Thyroid gland (tissue), 4 donors: ENCODE measurements around the gene B4GALT5. TPM values are rescaled to one million over a fixed set of nuclear protein-coding genes. Genes with fewer than 3 reads are reported as not detected.

Source experiments
- DNase-seq, 2 donors: peaks; one replicate each; pipeline ENCODE4 v3.0.0-alpha.2; 2019
- H3K27ac ChIP-seq, 3 donors: fragments of 200-600 bp; sonication (generic); 1 replicate in 2 of 3; 2 replicates in 1 of 3; pipeline ENCODE4 v1.5.1; 2016 to 2019; ENCODE audit warnings: mild to moderate bottlenecking in 1 of 3, moderate library complexity in 1 of 3
- H3K27me3 ChIP-seq: fragments of 200-600 bp; sonication (generic); one replicate; pipeline ENCODE4 v1.5.1; 2019
- H3K36me3 ChIP-seq, 2 donors: fragments of 200-600 bp; sonication (generic); one replicate each; pipeline ENCODE4 v1.5.1; 2016 to 2019
- H3K4me1 ChIP-seq, 2 donors: fragments of 200-600 bp; sonication (generic); one replicate each; pipeline ENCODE4 v1.5.1; 2017 to 2019
- H3K4me3 ChIP-seq, 3 donors: fragments of 200-600 bp; sonication (generic); replicated peaks in 1 of 3; 1 replicate in 2 of 3; 2 replicates in 1 of 3; pipeline ENCODE4 v1.5.1; 2016; ENCODE audit warnings: mild to moderate bottlenecking in 1 of 3
- H3K9me3 ChIP-seq: fragments of 200-600 bp; sonication (generic); one replicate; pipeline ENCODE4 v1.5.1; 2017
- CTCF ChIP-seq, 6 experiments: fragments of 200-600 bp in 3 of 6; fragments of 450-650 bp in 3 of 6; sonication (generic) in 3 of 6; IDR thresholded peaks; one replicate each; pipeline ENCODE4 v1.5.1; 2016 to 2019; ENCODE audit warnings: antibody characterized with exemption in 6 of 6, mild to moderate bottlenecking in 2 of 6, inconsistent platforms in 1 of 6, moderate library complexity in 1 of 6
- POLR2A ChIP-seq, 2 donors: fragments of 450-650 bp; IDR thresholded peaks; one replicate each; pipeline ENCODE4 v1.6.1; 2017; ENCODE audit warnings: antibody characterized with exemption in 2 of 2, mild to moderate bottlenecking in 2 of 2, moderate library complexity in 1 of 2
- WGBS, 2 donors: methylation state at CpG; one replicate each; pipeline ENCODE4 v1.1.5; 2017; 5-methylcytosine and 5-hydroxymethylcytosine counted together
- intact Hi-C: fragments of 100-400 bp; cut with DNase I; formaldehyde crosslinking; loops from one replicate; pipeline ENCODE4 v1.15.1; 2023
- total RNA-seq, 4 donors: library from RNA; depleted of rRNA; stranded (reverse); fragments of >200 nt; gene quantifications; one replicate each; pipeline ENCODE4 v1.2.3, GENCODE V29; 2016

The B4GALT5 gene
- total RNA-seq, 4 donors from 2014 or later, result 11.5 to 22.2 (median 17.6) TPM

GRCh38 chr20:49635866-49636265, 77.8 kb downstream of the B4GALT5 start:
- intact Hi-C loops, result no loop called here

DNA sequence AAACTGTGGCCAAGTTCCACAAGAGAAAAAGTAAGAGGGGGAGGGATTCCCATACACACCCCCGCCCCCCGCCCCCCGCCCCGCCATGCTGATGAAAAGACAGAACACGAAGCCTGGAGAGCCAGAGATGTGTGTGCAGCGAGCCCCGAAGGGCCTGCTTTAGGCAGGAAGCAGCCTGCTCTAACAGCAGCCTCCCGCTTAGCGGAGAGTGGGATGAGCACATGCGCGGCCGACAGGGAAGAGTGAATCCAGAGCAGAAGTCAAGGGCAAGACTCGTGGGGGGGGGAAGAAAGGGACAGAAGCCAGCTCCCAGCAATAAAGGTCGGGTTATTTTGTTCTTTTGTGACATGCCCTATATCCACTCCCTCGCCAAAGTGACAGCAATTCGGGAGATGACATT, 78.5 kb downstream of the B4GALT5 start:
- intact Hi-C loops, result no loop called here
- H3K27me3 ChIP-seq, result no peaks in the 10 kb centered on the region
- no peaks in the 10 kb centered on the region for H3K9me3 ChIP-seq
- TF ChIP-seq CTCF (IDR thresholded peaks at IDR 0.05), result no peak
- no peak overlapping the region for H3K4me3 ChIP-seq
- no peak overlapping the region for H3K27ac ChIP-seq
- DNase-seq, result peak in 1 of 2 donors; percentile 64
- 66 to 77% methylated on average over 16 of the region's 16 CpGs for WGBS, 2 donors
- H3K4me1 ChIP-seq, result peaks cover 0 to 14% of the 10 kb centered on the region in 2 donors
- H3K36me3 ChIP-seq, result peaks cover 26 to 39% of the 10 kb centered on the region in 2 donors

More at GRCh38 chr20:49635866-49636265, 77.8 kb downstream of the B4GALT5 start:
- Histone ChIP-seq H3K27me3 (no peaks in the 10 kb centered on the region), H3K9me3 (no peaks in the 10 kb centered on the region), H3K36me3 (peaks cover 29 to 41% of the 10 kb centered on the region in 2 donors), H3K27ac (no peak overlapping the region), H3K4me1 (peaks cover 0 to 12% of the 10 kb centered on the region in 2 donors), H3K4me3 (no peak overlapping the region)
- TF ChIP-seq CTCF (IDR thresholded peaks at IDR 0.05) (no peak), POLR2A (IDR thresholded peaks at IDR 0.05) (no peak)
- WGBS, 2 donors, result 70 to 83% methylated on average over 12 of the region's 12 CpGs
- no peak for DNase-seq

GRCh38 chr20:49634116-49634515, 79.6 kb downstream of the B4GALT5 start:
- no peak overlapping the region for H3K27ac ChIP-seq
- 92 to 95% methylated on average over 5 of the region's 5 CpGs for WGBS, 2 donors
- H3K4me3 ChIP-seq, result no peak overlapping the region
- H3K9me3 ChIP-seq, result no peaks in the 10 kb centered on the region
- TF ChIP-seq POLR2A (IDR thresholded peaks at IDR 0.05) (no peak), CTCF (IDR thresholded peaks at IDR 0.05) (no peak)
- peaks cover 16 to 29% of the 10 kb centered on the region in 2 donors for H3K36me3 ChIP-seq
- no peak for DNase-seq
- intact Hi-C loops, result no loop called here
- peaks cover 0 to 14% of the 10 kb centered on the region in 2 donors for H3K4me1 ChIP-seq
- H3K27me3 ChIP-seq, result no peaks in the 10 kb centered on the region

GRCh38 chr20:49633643-49634042, 80.0 kb downstream of the B4GALT5 start:
- 92% methylated on average over 4 of the region's 4 CpGs for WGBS, 2 donors
- H3K4me1 ChIP-seq, result peaks cover 0 to 14% of the 10 kb centered on the region in 2 donors
- no peak for DNase-seq
- H3K9me3 ChIP-seq, result no peaks in the 10 kb centered on the region
- TF ChIP-seq CTCF (IDR thresholded peaks at IDR 0.05) (no peak), POLR2A (IDR thresholded peaks at IDR 0.05) (no peak)
- peaks cover 15 to 29% of the 10 kb centered on the region in 2 donors for H3K36me3 ChIP-seq
- H3K27me3 ChIP-seq, result no peaks in the 10 kb centered on the region
- H3K4me3 ChIP-seq, result no peak overlapping the region
- H3K27ac ChIP-seq, result no peak overlapping the region
- intact Hi-C loops, result no loop called here

DNA sequence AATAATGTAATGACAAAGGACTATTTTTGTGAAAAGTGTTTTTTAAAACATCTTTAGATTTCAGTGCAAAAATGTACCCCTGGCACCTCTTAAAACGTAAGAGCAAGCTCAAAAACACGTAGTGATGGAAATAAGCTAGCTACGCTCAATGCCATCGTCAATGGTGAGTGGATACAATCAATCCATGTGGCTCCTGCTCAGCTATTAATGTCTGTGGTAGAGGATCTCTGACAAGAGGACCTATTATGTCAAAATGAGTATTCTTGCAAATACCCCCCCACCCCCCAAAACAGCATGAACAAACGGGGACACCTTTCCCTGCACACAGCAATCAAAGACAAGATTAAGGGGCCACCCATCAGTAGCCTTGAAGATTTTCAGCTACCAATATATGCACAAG, 80.7 kb downstream of the B4GALT5 start:
- Histone ChIP-seq H3K9me3 (no peaks in the 10 kb centered on the region), H3K27me3 (no peaks in the 10 kb centered on the region), H3K4me3 (no peak overlapping the region), H3K4me1 (peaks cover 0 to 14% of the 10 kb centered on the region in 2 donors), H3K36me3 (peaks cover 15 to 24% of the 10 kb centered on the region in 2 donors), H3K27ac (no peak overlapping the region)
- DNase-seq, result no peak
- 89 to 94% methylated on average over 5 of the region's 5 CpGs for WGBS, 2 donors
- intact Hi-C loops, result no loop called here
- TF ChIP-seq POLR2A (IDR thresholded peaks at IDR 0.05) (no peak), CTCF (IDR thresholded peaks at IDR 0.05) (no peak)
